A673 (cell line): ENCODE measurements around the gene FNDC1. TPM values are rescaled to one million over a fixed set of nuclear protein-coding genes. Genes with fewer than 3 reads are reported as not detected.

Experiments
- BruUV-seq: library from RNA; stranded (reverse); fragments of 400-500 nt; replicated peaks from 2 replicates; lab custom pipeline; 2021; lab: Mats Ljungman, UMichigan
- CTCF ChIA-PET: fragments of 300-600 bp; sonication (Branson Sonifier 250); formaldehyde crosslinking; loops from one replicate; lab custom pipeline; 2022; ENCODE audit warnings: antibody characterized with exemption; lab: Charles Lee
- POLR2A ChIA-PET: fragments of 300-600 bp; sonication (Branson Sonifier 250); formaldehyde crosslinking; loops from one replicate; lab custom pipeline; 2022; ENCODE audit warnings: antibody characterized with exemption; ENCODE audit not compliant: low non-redundant PET; lab: Charles Lee
- DNase-seq: peaks from one replicate; pipeline ENCODE4 v3.0.0-alpha.2; 2015; ENCODE audit warnings: low spot score
- H3K27ac ChIP-seq: fragments of 200-600 bp; sonication (generic); 2 replicates; pipeline ENCODE4 v1.5.1; 2016; ENCODE audit warnings: mixed run types, low read depth, mild to moderate bottlenecking, mixed read lengths, antibody characterized with exemption, low read length; ENCODE audit not compliant: poor library complexity, severe bottlenecking
- H3K27me3 ChIP-seq: fragments of 200-600 bp; sonication (generic); replicated peaks from 2 replicates; pipeline ENCODE4 v1.6.1; 2017; ENCODE audit warnings: mixed run types, low read depth, mild to moderate bottlenecking, mixed read lengths, antibody characterized with exemption, low read length; ENCODE audit not compliant: insufficient read depth, poor library complexity
- H3K36me3 ChIP-seq: fragments of 200-600 bp; sonication (generic); 2 replicates; pipeline ENCODE4 v1.6.1; 2016; ENCODE audit warnings: mixed run types, mild to moderate bottlenecking, mixed read lengths, antibody characterized with exemption, low read length; ENCODE audit not compliant: insufficient read depth, poor library complexity, severe bottlenecking
- H3K4me1 ChIP-seq: fragments of 200-600 bp; sonication (generic); 2 replicates; pipeline ENCODE4 v1.6.1; 2017; ENCODE audit warnings: mixed run types, mild to moderate bottlenecking, mixed read lengths, antibody characterized with exemption, low read length; ENCODE audit not compliant: insufficient read depth, poor library complexity, severe bottlenecking
- H3K4me3 ChIP-seq: fragments of 200-600 bp; sonication (generic); 2 replicates; pipeline ENCODE4 v1.5.1; 2016; ENCODE audit warnings: low read depth, mixed run types, mild to moderate bottlenecking, mixed read lengths, low read length; ENCODE audit not compliant: poor library complexity, severe bottlenecking
- H3K9me3 ChIP-seq: fragments of 200-600 bp; sonication (generic); 2 replicates; pipeline ENCODE4 v1.6.1; 2016; ENCODE audit warnings: mixed run types, low read depth, mild to moderate bottlenecking, mixed read lengths, antibody characterized with exemption, low read length; ENCODE audit not compliant: poor library complexity, severe bottlenecking
- EZH2 ChIP-seq: fragments of 200-600 bp; sonication (generic); IDR thresholded peaks from 2 replicates; pipeline ENCODE4 v1.6.1; 2017; ENCODE audit warnings: borderline replicate concordance, low read depth, mild to moderate bottlenecking, mixed read lengths, antibody characterized with exemption, low read length; ENCODE audit not compliant: poor library complexity, severe bottlenecking
- intact Hi-C: fragments of 100-400 bp; cut with micrococcal nuclease; formaldehyde crosslinking; loops from one replicate; pipeline ENCODE4 v1.10.0; 2022; ENCODE audit not compliant: unreplicated experiment
- total RNA-seq: library from RNA; stranded (reverse); gene quantifications from 2 replicates; pipeline ENCODE4 v1.2.3, GENCODE V29; 2021
- TF ChIP-seq, protein P1 (sequence below): fragments of 300-800, 200-600 bp; sonication (generic); conservative IDR thresholded peaks from 2 replicates; pipeline ENCODE4 v1.5.1; 2017; ENCODE audit warnings: low read depth, mild to moderate bottlenecking, antibody characterized with exemption, low read length, moderate library complexity, mixed read lengths

Gene FNDC1
- total RNA-seq, 1 experiment from 2014 or later = not detected

DNA sequence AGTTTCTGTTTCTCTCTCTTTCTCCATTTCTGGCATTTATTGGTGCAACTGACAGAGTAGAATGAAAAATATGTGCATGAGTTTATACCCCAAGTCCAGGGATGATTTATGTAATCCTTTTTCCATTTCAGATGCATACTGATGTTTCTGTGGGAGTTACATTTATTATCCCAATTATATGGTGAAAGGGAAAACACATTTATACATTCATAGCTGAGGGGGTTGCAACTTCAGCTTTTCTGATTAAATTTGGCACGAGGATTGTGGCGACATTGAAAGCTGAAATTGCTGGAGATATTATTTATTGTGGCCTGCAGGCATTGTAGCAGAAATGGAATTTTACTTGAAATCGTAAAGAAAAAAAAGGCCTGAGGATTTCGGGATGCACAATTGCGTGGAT, 31.5 kb upstream of the FNDC1 start:
- intact Hi-C loops = loop anchor here (10.0 kb wide), 1 partner anchor 93 kb away; the partner anchor contains the start of gene TAGAP
- CTCF ChIA-PET = no interaction called here
- BruUV-seq = no TSS peak

DNA sequence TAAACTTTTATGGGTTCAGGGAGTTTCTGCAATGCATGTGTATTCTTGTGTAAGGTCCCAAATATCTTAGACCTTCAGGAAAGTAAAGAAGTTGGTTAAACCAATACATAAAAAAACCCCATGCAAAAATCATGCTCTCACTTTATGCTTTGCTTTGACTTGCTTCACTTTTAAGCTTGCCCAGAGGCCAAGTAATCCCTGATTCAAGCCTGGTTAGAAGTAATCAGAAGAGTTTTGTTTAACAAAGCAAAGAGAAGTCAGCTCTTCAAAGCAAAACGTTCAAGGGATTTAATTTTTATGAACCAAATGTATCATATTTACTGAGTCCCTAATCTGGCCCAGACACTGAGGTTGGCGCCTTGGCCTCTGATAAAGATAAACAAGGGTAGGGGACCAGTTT, 26.7 kb upstream of the FNDC1 start:
- ChIA-PET CTCF (no interaction called here), POLR2A (no interaction called here)
- DNase-seq = no peak
- no TSS peak for BruUV-seq
- H3K9me3 ChIP-seq = no peaks in the 10 kb centered on the region
- no peaks in the 10 kb centered on the region for H3K4me1 ChIP-seq
- peaks cover 10% of the 10 kb centered on the region for H3K27me3 ChIP-seq
- no peak overlapping the region for H3K4me3 ChIP-seq
- H3K27ac ChIP-seq = no peak overlapping the region
- intact Hi-C loops = no loop called here
- H3K36me3 ChIP-seq = no peaks in the 10 kb centered on the region
- TF ChIP-seq EZH2 = no peak
- TF ChIP-seq, protein P1, sequence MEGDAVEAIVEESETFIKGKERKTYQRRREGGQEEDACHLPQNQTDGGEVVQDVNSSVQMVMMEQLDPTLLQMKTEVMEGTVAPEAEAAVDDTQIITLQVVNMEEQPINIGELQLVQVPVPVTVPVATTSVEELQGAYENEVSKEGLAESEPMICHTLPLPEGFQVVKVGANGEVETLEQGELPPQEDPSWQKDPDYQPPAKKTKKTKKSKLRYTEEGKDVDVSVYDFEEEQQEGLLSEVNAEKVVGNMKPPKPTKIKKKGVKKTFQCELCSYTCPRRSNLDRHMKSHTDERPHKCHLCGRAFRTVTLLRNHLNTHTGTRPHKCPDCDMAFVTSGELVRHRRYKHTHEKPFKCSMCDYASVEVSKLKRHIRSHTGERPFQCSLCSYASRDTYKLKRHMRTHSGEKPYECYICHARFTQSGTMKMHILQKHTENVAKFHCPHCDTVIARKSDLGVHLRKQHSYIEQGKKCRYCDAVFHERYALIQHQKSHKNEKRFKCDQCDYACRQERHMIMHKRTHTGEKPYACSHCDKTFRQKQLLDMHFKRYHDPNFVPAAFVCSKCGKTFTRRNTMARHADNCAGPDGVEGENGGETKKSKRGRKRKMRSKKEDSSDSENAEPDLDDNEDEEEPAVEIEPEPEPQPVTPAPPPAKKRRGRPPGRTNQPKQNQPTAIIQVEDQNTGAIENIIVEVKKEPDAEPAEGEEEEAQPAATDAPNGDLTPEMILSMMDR = no peak

More for the DNA sequence above, 31.5 kb upstream of the FNDC1 start:
- H3K9me3 ChIP-seq = no peaks in the 10 kb centered on the region
- TF ChIP-seq, protein P1 = no peak
- no peak for TF ChIP-seq EZH2
- no peak overlapping the region for H3K4me3 ChIP-seq
- POLR2A ChIA-PET = no interaction called here
- H3K27ac ChIP-seq = no peak overlapping the region
- DNase-seq = no peak
- no peaks in the 10 kb centered on the region for H3K36me3 ChIP-seq
- no peaks in the 10 kb centered on the region for H3K4me1 ChIP-seq
- H3K27me3 ChIP-seq = peaks cover 10% of the 10 kb centered on the region

DNA sequence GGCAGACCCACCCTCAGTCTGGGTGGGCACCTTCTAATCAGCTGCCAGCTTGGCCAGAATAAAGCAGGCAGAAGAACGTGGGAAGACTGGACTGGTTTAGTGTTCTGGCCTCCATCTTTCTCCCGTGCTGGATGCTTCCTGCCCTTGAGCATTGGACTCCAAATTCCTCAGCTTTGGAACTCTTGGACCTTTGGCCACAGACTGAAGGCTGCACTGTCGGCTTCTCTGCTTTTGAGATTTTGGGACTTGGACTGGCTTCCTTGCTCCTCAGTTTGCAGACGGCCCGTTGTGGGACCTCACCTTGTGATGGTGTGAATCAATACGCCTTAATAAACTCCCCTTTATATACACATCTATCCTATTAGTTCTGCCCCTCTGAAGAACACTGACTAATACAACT, 20.6 kb upstream of the FNDC1 start:
- intact Hi-C loops = no loop called here
- Histone ChIP-seq H3K4me3 (no peak overlapping the region), H3K27ac (no peak overlapping the region), H3K27me3 (no peaks in the 10 kb centered on the region), H3K36me3 (no peaks in the 10 kb centered on the region), H3K9me3 (no peaks in the 10 kb centered on the region), H3K4me1 (no peaks in the 10 kb centered on the region)
- no peak for TF ChIP-seq EZH2
- TF ChIP-seq, protein P1 = no peak
- DNase-seq = no peak
- ChIA-PET POLR2A (no interaction called here), CTCF (no interaction called here)
- no TSS peak for BruUV-seq
